Transverse colon (tissue), 4 donors: ENCODE results near the gene ETS2. TPM values are rescaled to one million over a fixed set of nuclear protein-coding genes. Genes with fewer than 3 reads are reported as not detected.
A peak's percentile ranks its signal among the peaks of the same experiment; 100 is the strongest.

Source experiments
- DNase-seq: peaks from one replicate; pipeline ENCODE4 v3.0.0-alpha.2; 2019
- H3K27ac ChIP-seq, 4 donors: fragments of 200-600 bp; sonication (generic); 2 replicates each; pipeline ENCODE4 v1.5.1; 2016 to 2018; ENCODE audit warnings: inconsistent platforms in 4 of 4
- H3K27me3 ChIP-seq: fragments of 200-600 bp; sonication (generic); 2 replicates; pipeline ENCODE4 v1.5.1; 2017; ENCODE audit warnings: inconsistent platforms
- H3K36me3 ChIP-seq, 4 donors: fragments of 200-600 bp; sonication (generic); 2 replicates each; pipeline ENCODE4 v1.5.1; 2017 to 2019; ENCODE audit warnings: inconsistent platforms in 4 of 4
- H3K4me1 ChIP-seq, 4 donors: fragments of 200-600 bp; sonication (generic); 2 replicates each; pipeline ENCODE4 v1.5.1; 2017 to 2020; ENCODE audit warnings: inconsistent platforms in 4 of 4
- H3K4me3 ChIP-seq, 4 donors: fragments of 200-600 bp; sonication (generic); 1 replicate in 1 of 4; 2 replicates in 3 of 4; pipeline versions ENCODE4 v1.5.1 to v1.6.1; 2017 to 2019; ENCODE audit warnings: inconsistent platforms in 4 of 4
- H3K9me3 ChIP-seq, 2 donors: fragments of 200-600 bp; sonication (generic); 2 replicates each; pipeline ENCODE4 v1.5.1; 2017 to 2019; ENCODE audit warnings: inconsistent platforms in 2 of 2
- CTCF ChIP-seq, 5 experiments: fragments of 200-600 bp in 3 of 5; fragments of 450-650 bp in 2 of 5; sonication (generic) in 3 of 5; IDR thresholded peaks; 1 replicate in 2 of 5; 2 replicates in 3 of 5; pipeline ENCODE4 v1.5.1; 2016 to 2017; ENCODE audit warnings: antibody characterized with exemption in 5 of 5, inconsistent platforms in 3 of 5, mild to moderate bottlenecking in 2 of 5, moderate library complexity in 1 of 5
- EP300 ChIP-seq: sonication (generic); formaldehyde crosslinking; IDR thresholded peaks from one replicate; pipeline ENCODE4 v1.6.1; 2017; ENCODE audit warnings: antibody characterized with exemption, low read depth
- POLR2A ChIP-seq: fragments of 450-650 bp; IDR thresholded peaks from one replicate; pipeline ENCODE4 v1.6.1; 2016; ENCODE audit warnings: antibody characterized with exemption, mild to moderate bottlenecking, moderate library complexity
- POLR2AphosphoS5 ChIP-seq, 3 donors: sonication (generic); formaldehyde crosslinking; IDR thresholded peaks; one replicate each; pipeline ENCODE4 v1.6.1; 2016; ENCODE audit warnings: antibody characterized with exemption in 3 of 3
- WGBS, 2 donors: methylation state at CpG; one replicate each; pipeline ENCODE4 v1.1.5; 2018; ENCODE audit warnings: low coverage in 1 of 2; 5-methylcytosine and 5-hydroxymethylcytosine counted together
- in situ Hi-C, 4 donors: fragments of 200-750 bp; cut with MboI; loops; one replicate each; pipeline versions ENCODE4 v1.15.0 to v1.15.1; 2017; ENCODE audit warnings: low sequenced_read_pairs in 3 of 4, low pct_ligation_motif_present in 1 of 4, low pct_unique_long_range_greater_than_20kb in 1 of 4
- intact Hi-C: fragments of 100-400 bp; cut with DNase I; formaldehyde crosslinking; loops from one replicate; pipeline ENCODE4 v1.15.1; 2023; ENCODE audit warnings: low total_unique reads
- total RNA-seq, 4 donors: library from RNA; depleted of rRNA; stranded (reverse); fragments of >200 nt; gene quantifications; one replicate each; pipeline ENCODE4 v1.1.0, GENCODE V29; 2016

Gene ETS2
- total RNA-seq, 4 donors from 2014 or later, result 55.1 to 174 (median 127) TPM

GRCh38 chr21:38771536-38771935, 34.2 kb upstream of the ETS2 start:
- TF ChIP-seq EP300 (no peak), POLR2AphosphoS5 (IDR thresholded peaks at IDR 0.05) (no peak), POLR2A (no peak), CTCF (IDR thresholded peaks at IDR 0.05) (no peak)
- no peaks in the 10 kb centered on the region for H3K9me3 ChIP-seq
- H3K4me3 ChIP-seq, result no peak overlapping the region
- no peaks in the 10 kb centered on the region for H3K36me3 ChIP-seq
- no peaks in the 10 kb centered on the region for H3K27me3 ChIP-seq
- peak overlapping the region in 1 of 4 donors; percentile 34 for H3K27ac ChIP-seq
- in situ Hi-C loops, result no loop called here
- peaks cover 0 to 34% (median 12%) of the 10 kb centered on the region in 4 donors for H3K4me1 ChIP-seq
- intact Hi-C loops, result no loop called here
- no peak for DNase-seq

GRCh38 chr21:38772646-38773045, 33.1 kb upstream of the ETS2 start:
- DNase-seq, result no peak
- intact Hi-C loops, result no loop called here
- Histone ChIP-seq H3K27me3 (no peaks in the 10 kb centered on the region), H3K4me1 (peaks cover 0 to 25% (median 8%) of the 10 kb centered on the region in 4 donors), H3K9me3 (no peaks in the 10 kb centered on the region), H3K27ac (peak overlapping the region in 2 of 4 donors; percentile 19 to 23), H3K36me3 (no peaks in the 10 kb centered on the region), H3K4me3 (no peak overlapping the region)
- no peak for TF ChIP-seq CTCF (IDR thresholded peaks at IDR 0.05)
- no peak for TF ChIP-seq EP300
- no peak for TF ChIP-seq POLR2A
- TF ChIP-seq POLR2AphosphoS5 (IDR thresholded peaks at IDR 0.05), result no peak
- in situ Hi-C loops, result no loop called here

GRCh38 chr21:38773099-38774061, 32.3 kb upstream of the ETS2 start:
- H3K4me1 ChIP-seq, result peaks cover 0 to 17% (median 7%) of the 10 kb centered on the region in 4 donors
- in situ Hi-C loops, result no loop called here

GRCh38 chr21:38774152-38774551, 31.6 kb upstream of the ETS2 start:
- H3K27ac ChIP-seq, result no peak overlapping the region
- H3K36me3 ChIP-seq, result no peaks in the 10 kb centered on the region
- H3K4me1 ChIP-seq, result peaks cover 0 to 15% (median 3%) of the 10 kb centered on the region in 4 donors
- H3K27me3 ChIP-seq, result no peaks in the 10 kb centered on the region
- no peak overlapping the region for H3K4me3 ChIP-seq
- no peak for DNase-seq
- no peak for TF ChIP-seq EP300
- no peak for TF ChIP-seq CTCF (IDR thresholded peaks at IDR 0.05)
- no peak for TF ChIP-seq POLR2A
- no peak for TF ChIP-seq POLR2AphosphoS5 (IDR thresholded peaks at IDR 0.05)
- WGBS, 2 donors, result 72 to 83% methylated on average over 3 to 5 of the region's 5 CpGs
- in situ Hi-C loops (no loop called here), intact Hi-C loops (no loop called here)
- H3K9me3 ChIP-seq, result no peaks in the 10 kb centered on the region

More at GRCh38 chr21:38773099-38774061, 32.3 kb upstream of the ETS2 start:
- 64 to 68% methylated on average over 9 to 18 of the region's 18 CpGs for WGBS, 2 donors
- no peaks in the 10 kb centered on the region for H3K27me3 ChIP-seq
- H3K4me3 ChIP-seq, result no peak overlapping the region
- H3K36me3 ChIP-seq, result no peaks in the 10 kb centered on the region
- intact Hi-C loops, result no loop called here
- H3K9me3 ChIP-seq, result no peaks in the 10 kb centered on the region
- DNase-seq, result no peak
- TF ChIP-seq POLR2AphosphoS5 (IDR thresholded peaks at IDR 0.05), result peak in 1 of 3 donors; percentile 43
- no peak for TF ChIP-seq EP300
- peak overlapping the region in 3 of 4 donors; percentile 19 to 30 (median 20) for H3K27ac ChIP-seq
